ENCODE results near the gene PLEKHO2.

- TF ChIP-seq POLR2A (IDR thresholded peaks at IDR 0.05; ENCODE audit: low read depth, low read length) (no peak), CTCF (IDR thresholded peaks at IDR 0.05; ENCODE audit: extremely low read depth in 1 of 2, insufficient read depth in 1 of 2, low read depth in 1 of 2, low read length in 2 of 2) (no peak)
These were observed 9.2 kb downstream of the PLEKHO2 start for GRCh38 chr15:64850778-64851502.
